Suppressor macrophage treated with lipopolysaccharide for 4 hours (primary cell): Measurements from ENCODE around the gene CENPVL2.
"Not testable (repeated sequence)": the region's sequence is repeated elsewhere in the genome, so short reads cannot be mapped to it uniquely, and the experiment has no call there.

Experiments used
- DNase-seq: peaks from one replicate; pipeline ENCODE4 v3.0.0-alpha.2; 2020

The CENPVL2 gene

GRCh38 chrX:51682720-51683062 lies at the start of gene CENPVL2:
CENPVL2 (minus strand) TSS chrX:51682831; CDS start chrX:51682831, 0 bp downstream.
- not testable (repeated sequence) for DNase-seq

DNA sequence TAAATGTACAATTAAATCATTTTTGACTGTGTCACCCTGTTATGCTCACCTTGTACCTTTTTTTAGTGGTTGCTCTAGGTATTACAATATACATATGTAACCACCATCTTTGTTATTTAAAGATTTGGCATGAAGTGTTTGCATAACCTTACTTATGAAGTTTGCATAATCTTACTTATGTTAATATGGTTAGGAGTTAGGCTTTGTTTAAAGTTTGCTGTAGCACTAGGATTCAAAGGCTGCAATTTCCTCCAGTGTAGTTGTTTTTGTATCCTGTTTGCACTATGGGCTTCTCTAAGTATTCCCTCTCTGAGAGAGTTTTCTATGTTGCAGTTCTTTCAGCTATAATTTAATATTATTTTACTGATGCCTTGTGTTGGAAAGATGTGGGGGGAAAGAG lies 45.6 kb upstream of the CENPVL2 start:
- no peak for DNase-seq

- DNase-seq, result not testable (repeated sequence)
Measured at GRCh38 chrX:51712943-51713647, 30.5 kb upstream of the CENPVL2 start.

- DNase-seq, result not testable (repeated sequence)
Measured at GRCh38 chrX:51710277-51711164, 27.9 kb upstream of the CENPVL2 start, which contains the start of gene CENPVL1. CENPVL1 (plus strand) TSS chrX:51710512; CDS start chrX:51710512, 0 bp downstream.

GRCh38 chrX:51697397-51697796 lies 14.8 kb upstream of the CENPVL2 start:
- DNase-seq, result no peak

DNA sequence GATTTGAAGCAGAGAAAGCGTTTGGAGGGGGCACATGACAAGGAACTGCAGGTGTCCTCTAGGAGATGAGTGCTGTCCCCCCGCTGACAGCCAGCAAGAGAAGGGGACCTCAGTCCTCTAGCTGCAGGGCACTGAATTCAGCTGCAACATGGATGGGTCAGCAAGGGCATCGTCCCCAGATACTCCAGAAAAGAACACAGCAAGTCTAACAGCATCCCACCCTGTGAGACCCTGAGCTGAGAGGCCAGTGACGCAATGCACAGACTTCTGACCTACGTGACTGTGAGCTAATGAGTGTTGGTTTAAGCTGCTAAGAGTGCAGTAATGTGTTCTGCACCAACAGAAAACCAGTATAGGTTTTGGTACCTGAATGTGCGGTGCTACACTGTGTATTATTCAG lies 11.6 kb upstream of the CENPVL2 start:
- DNase-seq, result no peak

DNA sequence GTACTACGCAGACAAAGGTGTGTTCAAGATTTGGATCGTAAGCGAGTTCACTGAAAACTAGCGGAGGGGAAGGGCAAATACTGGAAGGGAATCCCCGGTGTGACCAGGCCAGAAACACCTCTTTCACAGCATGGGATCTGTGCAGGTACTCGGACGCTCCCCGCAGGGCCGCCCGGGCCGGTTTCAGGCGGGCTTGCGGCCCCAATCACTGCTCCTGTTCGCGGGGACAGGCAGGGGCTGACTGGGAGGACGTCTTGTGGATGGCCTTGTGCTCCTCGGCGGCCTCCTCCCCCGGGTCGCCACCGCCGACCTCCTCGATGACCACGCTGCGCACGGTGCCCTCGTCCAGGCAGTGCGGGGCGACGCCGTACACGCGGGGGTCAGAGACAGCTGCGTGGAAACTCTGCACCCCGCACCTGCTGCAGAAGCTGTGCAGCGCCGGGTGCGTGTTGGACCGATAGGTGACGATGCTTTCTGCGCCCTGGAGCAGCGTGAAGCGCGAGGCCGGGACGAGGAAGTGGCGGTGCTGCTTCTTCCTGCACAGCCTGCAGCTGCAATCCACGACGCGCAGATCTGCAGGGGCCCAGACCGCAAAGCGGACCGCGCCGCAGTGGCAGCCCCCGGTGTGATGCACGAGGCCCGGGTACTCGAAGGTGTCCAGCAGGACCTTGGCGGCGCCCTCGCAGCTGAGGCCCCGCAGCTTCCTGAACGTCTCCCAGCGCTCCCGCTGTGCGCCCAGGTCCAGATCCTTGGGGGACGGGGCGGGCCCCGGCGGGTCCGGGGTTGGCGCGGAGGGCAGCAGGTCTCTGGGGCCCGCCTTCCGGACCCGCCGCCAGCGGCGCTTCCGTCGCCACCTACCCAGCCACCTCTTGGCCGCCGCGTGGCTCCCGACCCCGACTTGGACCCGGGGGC lies 567 bp downstream of the CENPVL2 start:
- DNase-seq, result not testable (repeated sequence)

- DNase-seq, result not testable (repeated sequence)
Measured at GRCh38 chrX:51679689-51680433, 2.8 kb downstream of the CENPVL2 start.

DNA sequence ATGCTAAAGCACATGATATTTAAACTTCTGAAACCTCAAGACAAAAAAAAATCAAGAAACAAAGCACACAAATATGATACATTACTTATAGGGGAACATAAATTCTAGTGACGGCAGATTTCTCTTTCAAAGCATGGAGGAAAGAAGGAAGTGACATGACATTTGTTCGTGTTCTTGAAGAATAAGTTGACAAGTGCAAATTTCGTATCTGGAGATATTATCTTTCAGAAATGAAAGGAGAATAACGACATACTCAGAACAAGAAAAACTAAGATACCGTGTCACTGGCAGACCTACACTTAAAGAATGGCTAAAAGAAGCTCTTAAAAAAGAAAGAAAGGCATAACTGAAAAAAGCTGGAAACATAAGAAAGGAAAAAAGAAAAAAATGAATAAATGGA lies 16.6 kb downstream of the CENPVL2 start:
- DNase-seq, result no peak

GRCh38 chrX:51643377-51643776 lies 39.3 kb downstream of the CENPVL2 start:
- no peak for DNase-seq

DNA sequence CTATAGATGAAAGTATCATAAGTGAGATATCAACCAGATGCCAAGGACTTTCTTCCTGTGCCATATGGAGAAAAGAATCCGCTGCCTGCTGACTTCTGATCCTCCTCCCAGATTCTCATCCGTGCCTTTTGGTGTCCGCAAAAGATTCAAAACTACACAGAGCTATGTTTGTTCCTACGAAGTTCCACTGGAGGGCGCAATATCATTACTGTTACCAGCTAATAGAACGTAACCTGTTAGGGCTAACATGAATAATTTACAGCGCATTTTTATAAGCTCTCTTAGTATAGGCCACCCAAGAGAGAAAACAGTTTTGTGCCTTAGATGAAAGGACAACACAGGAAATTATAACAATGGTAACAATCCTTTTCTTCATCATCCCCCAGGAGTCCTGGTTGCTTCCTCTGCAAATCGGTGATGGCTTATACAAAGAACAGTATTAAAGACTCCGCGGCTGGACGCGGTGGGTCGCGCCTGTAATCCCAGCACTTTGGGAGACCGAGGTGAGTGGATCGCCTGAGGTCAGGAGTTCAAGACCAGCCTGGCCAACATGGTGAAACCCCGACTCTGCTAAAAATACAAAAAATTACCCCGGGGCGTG lies 41.1 kb downstream of the CENPVL2 start:
- DNase-seq, result peak; percentile 35

DNA sequence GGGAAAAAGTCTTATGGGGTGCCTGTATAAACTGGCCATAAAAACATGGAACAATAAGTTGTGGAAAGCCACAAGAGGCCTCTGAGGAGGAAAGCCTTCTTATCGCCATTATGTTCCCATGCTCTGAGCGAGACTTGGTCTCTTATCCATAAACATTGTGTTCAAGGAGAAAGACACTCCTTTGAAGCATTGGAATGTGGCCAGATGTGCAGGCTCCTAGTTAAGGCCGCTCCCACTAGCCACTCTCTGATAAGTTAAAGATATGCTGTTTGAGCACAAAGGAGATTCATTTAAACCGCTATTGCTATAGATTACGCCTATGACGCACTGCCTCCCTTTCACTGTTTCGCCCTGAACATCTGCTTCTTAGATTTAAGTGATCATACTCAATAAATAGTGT lies 46.1 kb downstream of the CENPVL2 start:
- not testable (repeated sequence) for DNase-seq
